Vagina (tissue), 2 donors: ENCODE measurements around the gene CIAO3.

Experiments
- CTCF ChIP-seq, 3 experiments: fragments of 450-650 bp in 2 of 3; fragments of 200-600 bp in 1 of 3; sonication (generic) in 1 of 3; IDR thresholded peaks; one replicate each; pipeline ENCODE4 v1.5.1; 2017 to 2019; ENCODE audit warnings: antibody characterized with exemption in 3 of 3, mild to moderate bottlenecking in 2 of 3, moderate library complexity in 2 of 3
- POLR2A ChIP-seq, 2 donors: fragments of 450-650 bp; IDR thresholded peaks; one replicate each; pipeline ENCODE4 v1.6.1; 2017; ENCODE audit warnings: antibody characterized with exemption in 2 of 2, mild to moderate bottlenecking in 2 of 2, moderate library complexity in 2 of 2

GRCh38 chr16:682493-683395 lies 58.1 kb downstream of the CIAO3 start:
- TF ChIP-seq CTCF (IDR thresholded peaks at IDR 0.05) (no peak), POLR2A (IDR thresholded peaks at IDR 0.05) (no peak)
